ENCODE data around the gene C22orf39. TPM values are rescaled to one million over a fixed set of nuclear protein-coding genes. Genes with fewer than 3 reads are reported as not detected.

The C22orf39 gene
- total RNA-seq, result 10 to 100 TPM; 12.7 to 13.4 TPM

GRCh38 chr22:19447330-19448075 is at the start of gene C22orf39:
Gene C22orf39, minus strand, starts transcription at chr22:19447711. Its CDS starts 23 bp downstream, at chr22:19447688.

GRCh38 chr22:19479355-19480172 is 32.1 kb upstream of the C22orf39 start, which contains the start of gene CDC45:
Gene CDC45, plus strand, starts transcription at chr22:19479920. Its CDS starts 49 bp downstream, at chr22:19479969.

DNA sequence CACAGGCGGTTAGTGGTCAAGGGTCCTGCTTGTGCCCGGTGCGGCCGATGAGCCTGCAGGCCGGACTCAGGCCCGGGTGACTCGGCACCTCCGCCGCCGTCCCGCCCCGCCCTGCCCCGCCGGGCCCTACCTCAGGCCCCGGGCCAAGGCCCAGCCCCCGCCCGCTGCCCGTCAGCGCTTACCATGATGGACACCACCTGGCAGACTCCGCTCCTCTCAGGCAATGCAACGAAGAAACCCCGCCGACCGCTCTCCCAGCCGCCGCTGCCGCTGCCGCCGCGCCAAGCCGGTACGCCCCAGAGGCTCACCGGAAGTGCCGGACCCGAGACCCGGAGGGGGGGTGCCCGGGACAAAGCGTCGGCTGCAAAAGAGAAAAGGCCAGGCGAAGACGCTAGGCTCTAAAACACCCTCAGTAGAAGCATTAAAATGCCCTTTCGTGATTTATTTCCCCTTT is 31.4 kb upstream of the C22orf39 start, which contains the start of gene UFD1:
Gene UFD1, minus strand, starts transcription at position 293 of the 454 bp plus-strand sequence. Its CDS starts 108 bp downstream, at position 185.

GRCh38 chr22:19432133-19432851 is 15.2 kb downstream of the C22orf39 start, which contains the start of gene MRPL40:
Gene MRPL40, plus strand, starts transcription at chr22:19432545. Its CDS starts 10 bp downstream, at chr22:19432555.

DNA sequence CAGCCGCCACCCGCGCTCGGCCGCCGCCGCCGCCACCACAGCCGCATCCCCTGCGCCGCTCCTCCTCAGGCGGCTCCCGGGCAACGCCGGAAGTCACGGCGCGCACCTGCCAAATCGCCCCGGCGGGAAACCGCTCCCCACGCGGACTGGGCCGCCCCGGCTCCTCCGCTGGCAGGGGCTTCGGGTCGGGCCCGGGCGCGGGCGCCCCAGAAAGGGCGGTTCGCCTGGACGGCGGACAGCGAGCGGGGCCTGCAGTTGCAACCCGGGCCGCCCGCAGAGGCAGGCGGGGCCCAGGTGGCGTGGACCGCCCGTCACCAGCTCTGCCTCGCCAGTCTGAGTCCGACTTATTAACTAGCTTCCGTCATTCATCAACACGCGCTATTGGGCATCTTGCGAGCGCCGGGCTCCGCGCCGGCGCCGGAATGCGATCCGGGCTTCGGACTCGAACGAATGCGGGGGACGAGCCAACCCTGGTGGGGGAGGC is 15.8 kb downstream of the C22orf39 start, which contains the start of gene HIRA:
Gene HIRA, minus strand, starts transcription at position 85 of the 484 bp plus-strand sequence. CDS start 257 bp downstream, outside the sequence.

Other genes starting within 250 kb of the C22orf39 start
- gene CLTCL1, start 156.0 kb downstream of the C22orf39 start, total RNA-seq, result 1 to 10 TPM; 3.0 to 4.8 TPM
- 10 to 100 TPM; 18.2 to 28.6 TPM for gene HIRA, start 16.0 kb downstream of the C22orf39 start, total RNA-seq
- gene MRPL40, start 15.2 kb downstream of the C22orf39 start, total RNA-seq, result 10 to 100 TPM; 41.0 to 56.3 TPM
- gene UFD1, start 31.5 kb upstream of the C22orf39 start, total RNA-seq, result 10 to 100 TPM; 78.1 to 93.2 TPM
- 10 to 100 TPM in 1 of 2 donors, 1 to 10 TPM in 1; 10.0 to 39.6 TPM for gene CDC45, start 32.2 kb upstream of the C22orf39 start, total RNA-seq
- under 1 TPM in 1 of 2 donors, not detected in 1; under 0.01 TPM for gene CLDN5, start 76.7 kb upstream of the C22orf39 start, total RNA-seq

All from melanocyte of skin (primary cell).